ENCODE data around the gene GFI1.

GFI1 gene

GRCh38 chr1:92443893-92444292 is 42.8 kb downstream of the GFI1 start:
- no peaks in the 10 kb centered on the region for H3K4me1 ChIP-seq (ENCODE audit: low read length)
- H3K4me3 ChIP-seq (ENCODE audit: low read length) = no peak overlapping the region
- H3K9me3 ChIP-seq (ENCODE audit: insufficient read depth, low read length) = no peaks in the 10 kb centered on the region
- no peak overlapping the region for H3K4me2 ChIP-seq (ENCODE audit: low read length)
- TF ChIP-seq, protein P1, sequence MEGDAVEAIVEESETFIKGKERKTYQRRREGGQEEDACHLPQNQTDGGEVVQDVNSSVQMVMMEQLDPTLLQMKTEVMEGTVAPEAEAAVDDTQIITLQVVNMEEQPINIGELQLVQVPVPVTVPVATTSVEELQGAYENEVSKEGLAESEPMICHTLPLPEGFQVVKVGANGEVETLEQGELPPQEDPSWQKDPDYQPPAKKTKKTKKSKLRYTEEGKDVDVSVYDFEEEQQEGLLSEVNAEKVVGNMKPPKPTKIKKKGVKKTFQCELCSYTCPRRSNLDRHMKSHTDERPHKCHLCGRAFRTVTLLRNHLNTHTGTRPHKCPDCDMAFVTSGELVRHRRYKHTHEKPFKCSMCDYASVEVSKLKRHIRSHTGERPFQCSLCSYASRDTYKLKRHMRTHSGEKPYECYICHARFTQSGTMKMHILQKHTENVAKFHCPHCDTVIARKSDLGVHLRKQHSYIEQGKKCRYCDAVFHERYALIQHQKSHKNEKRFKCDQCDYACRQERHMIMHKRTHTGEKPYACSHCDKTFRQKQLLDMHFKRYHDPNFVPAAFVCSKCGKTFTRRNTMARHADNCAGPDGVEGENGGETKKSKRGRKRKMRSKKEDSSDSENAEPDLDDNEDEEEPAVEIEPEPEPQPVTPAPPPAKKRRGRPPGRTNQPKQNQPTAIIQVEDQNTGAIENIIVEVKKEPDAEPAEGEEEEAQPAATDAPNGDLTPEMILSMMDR (IDR thresholded peaks at IDR 0.05; ENCODE audit: low read depth, low read length) = no peak
- TF ChIP-seq EZH2phosphoT487 (IDR thresholded peaks at IDR 0.05; ENCODE audit: low read depth) = no peak
- H3K9ac ChIP-seq (ENCODE audit: low read length) = no peak overlapping the region
- no peaks in the 10 kb centered on the region for H3K36me3 ChIP-seq (replicated peaks; ENCODE audit: low read depth, low read length)
- H3K27ac ChIP-seq (ENCODE audit: low read length) = no peak overlapping the region
- no peaks in the 10 kb centered on the region for H4K20me1 ChIP-seq (ENCODE audit: insufficient read depth, low read length)
- no peak overlapping the region for H2AFZ ChIP-seq (ENCODE audit: low read depth, low read length)
- H3K27me3 ChIP-seq (ENCODE audit: low read depth, low read length) = no peaks in the 10 kb centered on the region
- H3K79me2 ChIP-seq (ENCODE audit: low read length) = no peaks in the 10 kb centered on the region

DNA sequence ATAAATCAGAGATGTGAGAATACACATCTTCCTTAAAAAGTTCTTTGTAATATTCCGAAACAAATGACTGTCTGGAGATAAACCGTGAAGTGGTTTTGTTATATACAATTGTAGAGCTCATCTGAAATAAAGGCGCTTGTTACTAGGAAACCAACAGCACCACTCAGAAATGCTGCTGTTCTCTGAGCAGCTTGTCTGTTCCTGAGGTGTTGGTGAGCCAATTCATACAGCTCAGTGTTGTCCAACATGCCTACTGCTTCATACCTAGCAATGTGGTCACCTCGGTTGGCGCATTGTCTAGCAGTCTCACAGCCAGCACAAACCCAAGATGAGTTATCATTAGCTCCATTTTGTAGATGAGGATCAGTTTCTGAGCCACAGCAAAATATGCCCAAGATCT is 44.4 kb downstream of the GFI1 start:
- no peak overlapping the region for H3K4me3 ChIP-seq (ENCODE audit: low read length)
- no peak for TF ChIP-seq EZH2phosphoT487 (IDR thresholded peaks at IDR 0.05; ENCODE audit: low read depth)
- TF ChIP-seq, protein P1 (IDR thresholded peaks at IDR 0.05; ENCODE audit: low read depth, low read length) = no peak
- no peak overlapping the region for H3K4me2 ChIP-seq (ENCODE audit: low read length)
- no peaks in the 10 kb centered on the region for H3K36me3 ChIP-seq (replicated peaks; ENCODE audit: low read depth, low read length)
- no peaks in the 10 kb centered on the region for H3K4me1 ChIP-seq (ENCODE audit: low read length)
- no peak overlapping the region for H3K9ac ChIP-seq (ENCODE audit: low read length)
- no peak overlapping the region for H2AFZ ChIP-seq (ENCODE audit: low read depth, low read length)
- H3K27me3 ChIP-seq (ENCODE audit: low read depth, low read length) = no peaks in the 10 kb centered on the region
- H4K20me1 ChIP-seq (ENCODE audit: insufficient read depth, low read length) = no peaks in the 10 kb centered on the region
- no peak overlapping the region for H3K27ac ChIP-seq (ENCODE audit: low read length)
- no peaks in the 10 kb centered on the region for H3K79me2 ChIP-seq (ENCODE audit: low read length)
- H3K9me3 ChIP-seq (ENCODE audit: insufficient read depth, low read length) = no peaks in the 10 kb centered on the region

DNA sequence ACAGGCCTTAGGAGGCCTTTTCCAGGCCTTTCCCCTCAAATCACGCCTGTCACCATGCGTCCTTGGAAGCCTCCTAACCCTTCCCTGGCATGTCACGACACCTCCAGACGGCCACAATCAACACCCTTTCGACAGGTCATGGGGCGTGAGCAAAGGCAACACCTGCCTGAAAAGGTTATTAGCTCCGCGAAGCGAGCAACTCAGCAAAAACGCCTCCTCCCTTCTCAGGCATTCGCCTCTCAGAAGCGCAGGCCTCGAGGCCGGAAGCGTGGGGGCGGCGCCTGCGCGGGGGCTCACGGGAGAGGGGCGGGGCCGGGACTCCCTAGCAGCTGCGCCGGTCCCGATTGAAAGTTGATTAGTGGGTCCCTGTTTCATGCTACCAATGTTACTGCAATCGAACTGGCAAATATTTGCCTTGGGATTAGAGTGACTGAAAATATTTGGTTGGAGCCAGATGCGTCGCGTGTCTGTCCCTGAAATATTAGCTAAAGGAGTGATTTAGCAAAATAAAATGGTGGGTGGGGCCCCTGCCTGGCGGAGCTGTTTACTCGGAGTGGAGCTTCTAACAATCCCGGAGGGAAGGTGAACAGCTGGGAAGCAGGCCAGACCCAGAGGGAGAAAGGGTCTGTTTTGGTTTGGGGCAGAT is 44.9 kb downstream of the GFI1 start:
- TF ChIP-seq, protein P1 (IDR thresholded peaks at IDR 0.05; ENCODE audit: low read depth, low read length) = no peak
- TF ChIP-seq EZH2phosphoT487 (IDR thresholded peaks at IDR 0.05; ENCODE audit: low read depth) = no peak
- H3K9me3 ChIP-seq (ENCODE audit: insufficient read depth, low read length) = no peaks in the 10 kb centered on the region
- H3K9ac ChIP-seq (ENCODE audit: low read length) = no peak overlapping the region
- no peaks in the 10 kb centered on the region for H3K36me3 ChIP-seq (replicated peaks; ENCODE audit: low read depth, low read length)
- no peaks in the 10 kb centered on the region for H3K79me2 ChIP-seq (ENCODE audit: low read length)
- H3K4me1 ChIP-seq (ENCODE audit: low read length) = no peaks in the 10 kb centered on the region
- no peak overlapping the region for H3K4me3 ChIP-seq (ENCODE audit: low read length)
- H3K27ac ChIP-seq (ENCODE audit: low read length) = no peak overlapping the region
- no peak overlapping the region for H3K4me2 ChIP-seq (ENCODE audit: low read length)
- no peaks in the 10 kb centered on the region for H4K20me1 ChIP-seq (ENCODE audit: insufficient read depth, low read length)
- no peaks in the 10 kb centered on the region for H3K27me3 ChIP-seq (ENCODE audit: low read depth, low read length)
- no peak overlapping the region for H2AFZ ChIP-seq (ENCODE audit: low read depth, low read length)

GRCh38 chr1:92441316-92441696 is 45.4 kb downstream of the GFI1 start:
- no peaks in the 10 kb centered on the region for H3K9me3 ChIP-seq (ENCODE audit: insufficient read depth, low read length)
- H4K20me1 ChIP-seq (ENCODE audit: insufficient read depth, low read length) = no peaks in the 10 kb centered on the region
- H3K4me3 ChIP-seq (ENCODE audit: low read length) = no peak overlapping the region
- no peaks in the 10 kb centered on the region for H3K36me3 ChIP-seq (replicated peaks; ENCODE audit: low read depth, low read length)
- H3K9ac ChIP-seq (ENCODE audit: low read length) = no peak overlapping the region
- no peak overlapping the region for H2AFZ ChIP-seq (ENCODE audit: low read depth, low read length)
- TF ChIP-seq, protein P1 (IDR thresholded peaks at IDR 0.05; ENCODE audit: low read depth, low read length) = no peak
- TF ChIP-seq EZH2phosphoT487 (IDR thresholded peaks at IDR 0.05; ENCODE audit: low read depth) = no peak
- H3K27ac ChIP-seq (ENCODE audit: low read length) = no peak overlapping the region
- H3K4me1 ChIP-seq (ENCODE audit: low read length) = no peaks in the 10 kb centered on the region
- no peaks in the 10 kb centered on the region for H3K27me3 ChIP-seq (ENCODE audit: low read depth, low read length)
- no peaks in the 10 kb centered on the region for H3K79me2 ChIP-seq (ENCODE audit: low read length)
- no peak overlapping the region for H3K4me2 ChIP-seq (ENCODE audit: low read length)

Data from OCI-LY3 (cell line).